ENCODE measurements around the gene MGST2. TPM values are rescaled to one million over a fixed set of nuclear protein-coding genes. Genes with fewer than 3 reads are reported as not detected.

MGST2 gene
- total and polyA plus RNA-seq, 3 donors from 2014 or later: 82.2 to 97.9 (median 87.6) TPM

DNA sequence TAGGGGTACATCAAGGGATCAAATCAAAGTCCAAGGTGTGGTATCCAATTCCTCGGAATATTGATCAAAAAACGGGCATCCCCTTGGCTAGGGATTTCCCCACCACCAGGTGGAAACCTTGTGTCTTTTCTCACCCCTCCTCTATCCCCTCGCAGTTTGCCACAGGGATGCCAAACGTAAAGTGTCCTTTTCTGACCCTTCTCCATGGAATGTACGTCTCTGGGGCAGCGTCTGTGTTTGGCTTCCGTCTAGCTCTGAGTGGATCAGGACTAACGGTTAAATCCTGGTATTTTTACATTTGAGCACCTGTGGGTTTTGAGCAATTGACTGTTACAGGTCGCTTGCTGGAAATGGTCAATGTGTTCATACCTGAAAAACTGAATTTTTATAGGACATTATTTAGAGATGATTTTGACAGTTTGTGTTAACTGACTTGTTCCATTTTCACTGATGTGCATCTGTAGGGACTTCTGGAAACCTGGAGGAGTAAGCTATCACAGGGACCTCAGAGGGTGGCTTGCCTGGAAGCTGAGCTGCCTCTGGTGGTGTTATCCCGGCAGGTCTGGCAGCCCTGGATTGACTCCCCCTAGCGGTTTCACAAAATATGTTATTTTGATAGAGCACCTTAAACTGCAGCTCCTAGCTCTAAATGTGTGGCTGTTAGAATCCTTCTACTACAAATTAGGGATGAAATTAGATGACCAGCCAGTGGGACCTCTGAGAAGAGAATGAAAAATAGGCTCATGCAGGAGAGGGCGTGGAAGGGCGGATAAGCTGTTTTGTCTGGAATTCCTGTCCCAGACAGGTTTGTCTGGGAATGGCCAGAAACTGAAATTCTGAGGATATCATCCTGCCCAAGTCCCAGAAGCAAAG lies 8.8 kb upstream of the MGST2 start:
- no peak for TF ChIP-seq POLR2A (IDR thresholded peaks at IDR 0.05)
- TF ChIP-seq, protein P1, sequence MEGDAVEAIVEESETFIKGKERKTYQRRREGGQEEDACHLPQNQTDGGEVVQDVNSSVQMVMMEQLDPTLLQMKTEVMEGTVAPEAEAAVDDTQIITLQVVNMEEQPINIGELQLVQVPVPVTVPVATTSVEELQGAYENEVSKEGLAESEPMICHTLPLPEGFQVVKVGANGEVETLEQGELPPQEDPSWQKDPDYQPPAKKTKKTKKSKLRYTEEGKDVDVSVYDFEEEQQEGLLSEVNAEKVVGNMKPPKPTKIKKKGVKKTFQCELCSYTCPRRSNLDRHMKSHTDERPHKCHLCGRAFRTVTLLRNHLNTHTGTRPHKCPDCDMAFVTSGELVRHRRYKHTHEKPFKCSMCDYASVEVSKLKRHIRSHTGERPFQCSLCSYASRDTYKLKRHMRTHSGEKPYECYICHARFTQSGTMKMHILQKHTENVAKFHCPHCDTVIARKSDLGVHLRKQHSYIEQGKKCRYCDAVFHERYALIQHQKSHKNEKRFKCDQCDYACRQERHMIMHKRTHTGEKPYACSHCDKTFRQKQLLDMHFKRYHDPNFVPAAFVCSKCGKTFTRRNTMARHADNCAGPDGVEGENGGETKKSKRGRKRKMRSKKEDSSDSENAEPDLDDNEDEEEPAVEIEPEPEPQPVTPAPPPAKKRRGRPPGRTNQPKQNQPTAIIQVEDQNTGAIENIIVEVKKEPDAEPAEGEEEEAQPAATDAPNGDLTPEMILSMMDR (IDR thresholded peaks at IDR 0.05): peak; percentile 70 to 85 (median 73)
- no peaks in the 10 kb centered on the region for H3K27me3 ChIP-seq
- WGBS, 2 donors: 35 to 48% methylated on average over 13 of the region's 13 CpGs

DNA sequence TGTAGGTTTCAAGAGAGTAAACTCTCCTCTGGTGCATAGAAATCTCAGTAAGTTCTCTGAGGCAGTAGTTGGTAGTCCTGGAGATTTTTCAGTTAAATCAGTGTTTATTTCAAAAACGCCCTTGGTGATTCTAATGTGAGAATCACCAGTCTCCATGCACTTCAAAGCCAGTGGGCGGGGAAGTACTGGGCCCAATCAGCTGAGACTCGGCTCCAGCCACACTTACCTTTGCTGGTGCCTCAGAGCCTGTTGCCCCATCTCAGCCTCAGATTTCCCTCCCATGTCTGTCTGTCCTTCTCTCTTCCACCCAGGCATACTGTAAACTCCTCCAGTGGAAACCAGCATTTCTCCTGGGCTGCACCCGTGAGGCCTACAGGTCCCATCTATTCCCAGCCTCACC lies 7.4 kb upstream of the MGST2 start:
- H3K36me3 ChIP-seq (ENCODE audit: low read depth, missing control alignments): no peaks in the 10 kb centered on the region
- DNase-seq: no peak
- no peak overlapping the region for H3K27ac ChIP-seq
- TF ChIP-seq, protein P1 (IDR thresholded peaks at IDR 0.05): no peak
- TF ChIP-seq POLR2A (IDR thresholded peaks at IDR 0.05): no peak
- no peaks in the 10 kb centered on the region for H3K4me1 ChIP-seq
- H3K9me3 ChIP-seq: no peaks in the 10 kb centered on the region
- intact Hi-C loops (cut with DNase I; ENCODE audit: low total_unique reads): no loop called here
- H3K27me3 ChIP-seq: no peaks in the 10 kb centered on the region
- 74 to 80% methylated on average over 4 of the region's 4 CpGs for WGBS, 2 donors
- no peak overlapping the region for H3K4me3 ChIP-seq

More for the DNA sequence above, 8.8 kb upstream of the MGST2 start:
- no peaks in the 10 kb centered on the region for H3K4me1 ChIP-seq
- intact Hi-C loops (cut with DNase I; ENCODE audit: low total_unique reads): no loop called here
- no peak overlapping the region for H3K27ac ChIP-seq
- H3K9me3 ChIP-seq: no peaks in the 10 kb centered on the region
- H3K4me3 ChIP-seq: no peak overlapping the region
- DNase-seq: peak; percentile 75
- no peaks in the 10 kb centered on the region for H3K36me3 ChIP-seq (ENCODE audit: low read depth, missing control alignments)

DNA sequence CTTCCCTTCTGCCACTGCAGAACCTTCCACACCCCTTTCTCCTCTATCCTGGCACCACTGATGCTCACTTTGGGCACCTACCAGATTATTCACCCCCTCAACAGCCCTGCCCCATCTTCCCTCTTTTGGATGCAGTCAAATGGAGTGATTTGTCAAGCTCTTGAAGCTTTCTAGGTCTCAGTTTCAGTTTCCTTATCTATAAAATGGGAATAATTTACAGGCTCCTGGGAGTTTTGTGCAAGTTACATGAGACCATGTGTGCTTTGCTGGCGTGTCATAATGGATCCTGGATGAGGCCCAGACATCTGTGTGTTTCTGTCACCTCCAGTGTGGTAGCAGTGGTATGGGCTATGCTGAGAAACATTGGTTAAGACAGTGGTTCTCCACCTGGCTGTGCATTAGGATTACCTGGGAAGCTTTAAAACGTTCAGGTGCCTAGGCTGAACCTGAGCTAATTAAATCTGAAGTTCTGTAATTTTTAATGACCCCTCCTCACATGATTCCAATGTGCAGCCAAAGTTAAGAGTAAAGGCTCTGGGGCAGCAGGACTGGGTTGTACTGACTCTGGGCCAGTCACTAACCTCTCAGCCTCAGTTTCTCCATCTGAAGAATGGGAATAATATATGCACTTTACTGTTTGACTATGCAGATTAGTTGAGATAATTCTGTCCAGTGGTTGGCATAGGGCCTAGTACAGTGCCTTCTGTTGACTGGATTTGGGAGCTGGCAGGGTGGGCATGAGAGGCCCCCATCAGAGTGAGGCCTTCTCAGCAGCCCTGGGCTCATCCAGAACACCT lies 6.8 kb upstream of the MGST2 start:
- intact Hi-C loops (cut with DNase I; ENCODE audit: low total_unique reads): no loop called here
- Histone ChIP-seq H3K27me3 (no peaks in the 10 kb centered on the region), H3K4me3 (no peak overlapping the region), H3K9me3 (no peaks in the 10 kb centered on the region), H3K4me1 (peaks cover 4% of the 10 kb centered on the region), H3K36me3 (ENCODE audit: low read depth, missing control alignments) (no peaks in the 10 kb centered on the region), H3K27ac (no peak overlapping the region)
- no peak for DNase-seq
- TF ChIP-seq, protein P1 (IDR thresholded peaks at IDR 0.05): no peak
- TF ChIP-seq POLR2A (IDR thresholded peaks at IDR 0.05): no peak
- 88 to 92% methylated on average over 2 of the region's 2 CpGs for WGBS, 2 donors

DNA sequence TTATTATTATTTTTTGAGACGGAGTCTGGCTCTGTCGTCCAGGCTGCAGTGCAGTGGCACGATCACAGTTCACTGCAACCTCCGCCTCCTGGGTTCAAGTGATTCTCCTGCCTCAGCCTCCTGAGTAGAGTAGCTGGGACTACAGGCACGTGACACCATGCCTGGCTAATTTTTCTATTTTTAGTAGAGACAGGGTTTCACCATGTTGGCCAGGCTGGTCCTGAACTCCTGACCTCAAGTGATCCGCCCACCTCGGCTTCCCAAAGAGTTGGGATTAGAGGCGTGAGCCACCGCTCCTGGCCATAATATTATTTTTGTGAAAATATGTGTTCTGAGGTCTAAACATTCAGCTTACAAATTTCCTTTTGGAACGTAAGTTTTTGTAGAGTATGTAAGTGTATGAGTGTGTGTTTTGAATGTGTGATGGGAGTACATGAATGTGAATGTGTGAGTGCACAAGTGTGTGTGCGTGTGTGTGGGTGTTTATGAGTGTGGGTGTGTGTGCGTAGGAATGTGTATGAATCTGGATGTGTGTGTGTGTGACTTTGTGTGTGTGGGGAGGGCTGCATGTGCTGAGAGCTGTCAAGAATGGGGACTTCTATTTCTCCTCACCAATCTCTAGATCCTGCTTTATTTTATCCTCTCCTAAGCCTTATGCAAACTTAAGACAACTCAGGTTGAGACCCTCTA lies 5.7 kb upstream of the MGST2 start:
- intact Hi-C loops (cut with DNase I; ENCODE audit: low total_unique reads): loop anchor here (10.0 kb wide), 1 partner anchor 75 kb away; no protein-coding TSS in a partner anchor
- no peaks in the 10 kb centered on the region for H3K27me3 ChIP-seq
- H3K4me3 ChIP-seq: no peak overlapping the region
- H3K4me1 ChIP-seq: peaks cover 6% of the 10 kb centered on the region
- H3K9me3 ChIP-seq: no peaks in the 10 kb centered on the region
- DNase-seq: no peak
- H3K36me3 ChIP-seq (ENCODE audit: low read depth, missing control alignments): no peaks in the 10 kb centered on the region
- no peak overlapping the region for H3K27ac ChIP-seq
- TF ChIP-seq, protein P1 (IDR thresholded peaks at IDR 0.05): no peak
- no peak for TF ChIP-seq POLR2A (IDR thresholded peaks at IDR 0.05)
- WGBS, 2 donors: 92 to 95% methylated on average over 12 of the region's 12 CpGs

Measured in testis (tissue), 3 donors.